ENCODE results near the gene PPFIA1.
"Not testable (repeated sequence)": the region's sequence is repeated elsewhere in the genome, so short reads cannot be mapped to it uniquely, and the experiment has no call there.

Gene PPFIA1

DNA sequence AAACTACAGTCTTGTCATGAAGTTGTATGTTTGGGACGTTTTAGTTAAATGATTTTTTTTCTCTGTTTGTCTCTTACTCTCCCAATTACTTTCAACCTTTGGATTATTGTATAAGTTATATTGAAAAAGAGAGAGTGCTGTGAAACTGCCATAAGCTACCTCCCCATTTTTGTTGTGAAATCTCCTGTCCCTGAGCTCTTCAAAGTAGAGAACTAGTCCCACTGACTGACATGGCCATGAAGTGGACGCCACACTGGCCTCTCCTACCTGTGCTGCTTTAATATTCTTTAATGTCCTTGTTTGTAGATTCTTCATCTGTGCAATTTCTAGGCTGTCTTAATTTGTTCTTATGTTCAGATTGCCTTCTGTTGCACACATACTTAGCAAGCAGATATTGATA, 56.3 kb downstream of the PPFIA1 start:
- no peak for DNase-seq

DNA sequence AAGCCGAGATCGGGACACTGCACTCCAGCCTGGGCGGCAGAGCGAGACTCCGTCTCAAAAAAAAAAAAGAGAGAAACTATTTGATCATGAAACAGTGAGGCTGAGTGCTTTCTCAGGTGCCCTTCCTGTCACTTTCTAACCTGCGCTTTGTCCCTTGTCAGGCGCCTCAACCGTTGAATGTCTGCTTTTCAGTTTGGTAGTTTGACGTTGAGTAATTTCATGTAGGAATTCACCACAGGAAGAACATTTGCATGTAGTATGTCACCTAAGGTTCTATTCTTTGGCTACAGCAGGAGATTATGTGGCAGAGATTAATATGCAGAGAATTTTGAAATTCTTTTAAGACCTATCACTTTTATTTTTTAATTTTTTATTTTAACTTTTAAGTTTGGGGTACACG, 57.2 kb downstream of the PPFIA1 start:
- DNase-seq = no peak

DNA sequence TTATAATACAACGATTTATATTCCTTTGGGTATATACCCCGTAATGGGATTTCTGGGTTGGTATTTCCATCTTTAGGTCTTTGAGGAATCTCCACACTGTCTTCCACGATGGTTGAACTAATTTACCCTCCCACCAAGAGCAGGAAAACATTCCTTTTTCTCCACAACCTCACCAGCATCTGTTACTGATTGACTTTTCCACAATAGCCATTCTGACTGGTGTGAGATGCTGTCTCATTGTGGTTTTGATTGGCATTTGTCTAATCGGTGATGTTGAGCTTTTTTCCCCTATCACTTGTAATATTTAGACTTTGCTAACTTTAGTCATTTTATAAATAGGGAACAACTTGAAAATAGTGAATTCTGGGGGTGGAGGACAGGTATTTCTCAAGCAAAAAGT, 58.1 kb downstream of the PPFIA1 start:
- no peak for DNase-seq

DNA sequence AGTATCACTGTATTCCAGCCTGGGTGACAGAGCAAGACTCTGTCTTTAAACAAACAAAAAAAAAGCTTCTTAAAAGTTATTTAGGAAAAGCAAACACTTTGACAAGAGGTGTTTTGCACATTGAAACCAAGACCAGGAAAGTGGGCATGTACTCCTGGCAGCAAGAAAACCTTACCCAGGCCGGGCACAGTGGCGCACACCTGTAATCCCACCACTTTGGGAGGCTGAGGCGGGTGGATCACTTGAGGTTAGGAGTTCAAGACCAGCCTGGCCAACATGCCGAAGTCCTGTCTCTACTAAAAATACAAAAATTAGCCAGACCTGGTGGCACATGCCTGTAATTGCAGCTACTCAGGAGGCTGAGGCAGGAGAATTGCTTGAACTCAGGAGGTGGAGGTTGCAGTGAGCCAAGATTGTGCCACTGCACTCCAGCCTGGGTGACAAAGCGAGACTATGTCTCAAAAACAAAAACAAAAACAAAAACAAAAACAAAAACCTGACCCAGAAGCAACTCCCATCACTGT, 60.9 kb downstream of the PPFIA1 start:
- not testable (repeated sequence) for DNase-seq

DNA sequence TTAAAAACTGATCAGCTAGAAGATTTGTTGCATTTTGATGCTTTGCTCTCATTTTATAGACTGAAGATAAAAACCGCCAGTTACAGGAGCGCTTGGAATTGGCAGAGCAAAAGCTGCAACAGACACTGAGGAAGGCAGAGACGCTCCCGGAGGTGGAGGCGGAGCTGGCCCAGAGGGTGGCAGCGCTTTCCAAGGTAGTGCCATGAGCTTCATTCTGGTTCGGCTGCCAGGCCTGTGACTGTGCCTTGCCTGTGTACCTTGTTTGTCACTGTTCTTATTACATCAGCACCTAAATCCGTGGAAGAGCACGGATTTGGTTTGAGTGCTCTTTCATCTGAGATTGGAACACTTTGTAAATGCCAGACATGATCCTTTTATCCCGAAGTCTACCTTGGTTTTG, 61.4 kb downstream of the PPFIA1 start:
- DNase-seq = no peak

DNA sequence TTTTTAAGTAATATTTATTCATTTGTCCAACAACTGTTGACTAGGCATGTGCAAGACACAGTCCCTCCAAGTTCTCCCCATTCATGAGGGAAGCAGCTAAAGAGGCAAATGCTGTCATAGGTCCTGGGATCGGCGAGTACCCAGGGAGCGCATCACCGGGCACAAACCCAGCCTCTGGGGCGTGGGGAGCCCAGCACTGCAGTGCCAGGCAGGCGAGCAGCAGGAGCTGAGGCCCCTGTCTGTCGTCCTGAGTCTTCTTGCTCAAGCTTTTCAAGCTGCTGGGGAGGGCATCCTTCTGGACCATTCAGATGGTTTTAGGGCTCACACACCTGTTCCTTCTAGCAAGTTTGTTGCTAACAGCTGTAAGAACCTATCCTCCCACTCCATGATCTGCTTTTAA, 62.1 kb downstream of the PPFIA1 start:
- no peak for DNase-seq

DNA sequence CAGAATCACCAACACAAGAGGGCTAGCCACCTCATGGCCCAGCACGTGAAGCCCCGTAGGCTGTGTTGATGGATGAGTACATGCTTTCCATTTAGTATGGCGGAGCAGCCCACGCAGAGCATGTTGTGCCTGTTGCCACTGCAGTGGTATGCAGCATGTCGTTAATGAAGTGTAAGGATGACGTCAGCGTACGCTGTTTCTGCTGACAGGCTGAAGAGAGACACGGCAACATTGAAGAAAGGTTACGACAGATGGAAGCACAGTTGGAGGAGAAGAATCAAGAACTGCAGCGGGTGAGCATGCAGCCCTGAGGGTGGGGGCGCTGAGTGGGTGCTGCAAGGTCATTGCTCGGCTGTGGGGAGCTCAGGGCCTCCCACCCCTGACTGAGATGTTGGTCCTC, 62.8 kb downstream of the PPFIA1 start:
- DNase-seq = no peak

DNA sequence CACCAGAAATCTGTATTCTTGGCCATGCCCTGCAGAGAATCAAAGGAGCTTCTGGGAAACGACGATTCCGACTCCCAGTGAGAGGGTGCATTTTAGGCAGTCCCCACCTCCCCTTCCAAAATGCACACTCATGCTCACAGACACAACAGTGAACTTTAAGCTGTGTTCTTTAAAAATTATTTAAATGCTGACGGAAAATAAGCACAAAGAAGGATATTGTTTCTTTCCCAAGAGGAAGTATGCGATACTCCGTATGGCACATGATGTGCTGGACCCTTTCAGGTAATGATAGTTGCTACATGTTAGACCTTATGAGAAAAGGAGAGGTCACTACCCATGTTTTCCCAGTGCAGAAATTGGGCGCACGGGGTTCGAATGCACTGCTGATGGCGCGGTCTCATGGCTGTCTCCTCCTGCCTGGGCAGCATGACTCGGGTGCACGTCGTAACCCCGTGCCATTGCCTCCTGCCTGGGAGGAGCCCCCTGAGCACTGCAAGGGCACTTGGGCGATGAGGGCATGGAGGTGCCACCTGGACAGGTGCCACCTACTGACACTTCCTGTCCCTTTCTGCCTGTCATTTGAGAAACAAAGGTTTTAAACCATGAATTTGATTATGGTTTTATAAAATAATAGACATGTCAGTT, 64.0 kb downstream of the PPFIA1 start:
- no peak for DNase-seq

DNA sequence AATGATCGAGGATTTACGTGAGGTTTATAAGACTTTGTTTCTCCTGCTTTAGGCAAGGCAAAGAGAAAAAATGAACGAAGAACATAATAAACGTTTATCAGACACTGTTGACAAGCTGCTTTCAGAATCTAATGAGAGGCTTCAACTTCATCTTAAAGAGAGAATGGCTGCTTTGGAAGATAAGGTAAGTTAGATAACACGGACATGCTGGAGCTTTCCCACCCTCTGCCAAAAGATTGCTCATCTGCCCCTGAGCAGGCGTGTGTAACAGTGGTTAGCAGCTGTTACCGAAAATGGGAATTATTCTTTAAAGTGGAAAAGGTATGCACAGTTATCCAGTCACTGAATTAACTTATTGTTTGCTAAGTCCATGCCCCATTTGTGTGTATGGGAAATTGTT, 65.0 kb downstream of the PPFIA1 start:
- DNase-seq = no peak

DNA sequence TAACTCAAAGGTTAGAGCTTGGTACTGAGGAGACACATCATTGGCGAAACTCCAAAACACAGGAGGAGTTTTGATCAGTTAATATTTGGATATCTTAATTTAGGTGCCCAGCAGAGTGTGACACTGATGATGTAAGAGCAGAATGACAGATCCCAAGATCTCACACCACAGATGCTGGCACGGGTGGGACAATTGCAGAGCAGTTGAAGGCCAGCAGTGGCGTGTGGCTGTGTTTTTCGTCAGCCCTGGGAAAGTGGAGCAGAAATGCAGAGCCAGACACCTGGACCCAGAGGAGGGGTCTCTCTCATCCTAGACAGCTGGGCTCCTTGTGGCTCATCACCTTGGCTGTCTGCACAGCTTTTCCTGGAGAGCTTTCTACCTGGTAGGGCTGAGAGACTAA, 68.1 kb downstream of the PPFIA1 start:
- no peak for DNase-seq

DNA sequence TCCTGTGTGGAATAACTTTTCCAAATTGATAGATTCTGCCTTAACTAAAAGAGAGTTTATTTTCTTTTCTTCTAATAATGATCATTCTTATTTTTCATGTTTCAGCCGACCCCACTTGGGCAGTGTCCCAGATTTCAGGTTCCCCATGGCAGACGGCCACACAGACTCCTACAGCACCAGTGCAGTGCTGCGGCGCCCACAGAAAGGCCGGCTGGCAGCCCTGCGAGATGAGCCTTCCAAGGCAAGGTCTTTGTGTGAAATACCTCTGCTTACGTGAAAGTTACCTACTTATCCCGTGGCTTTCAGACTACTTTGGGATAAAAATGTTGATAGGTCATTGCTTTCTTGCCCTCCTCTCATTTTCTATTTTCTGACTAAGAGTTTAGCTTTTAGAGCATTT, 68.6 kb downstream of the PPFIA1 start:
- DNase-seq = no peak

DNA sequence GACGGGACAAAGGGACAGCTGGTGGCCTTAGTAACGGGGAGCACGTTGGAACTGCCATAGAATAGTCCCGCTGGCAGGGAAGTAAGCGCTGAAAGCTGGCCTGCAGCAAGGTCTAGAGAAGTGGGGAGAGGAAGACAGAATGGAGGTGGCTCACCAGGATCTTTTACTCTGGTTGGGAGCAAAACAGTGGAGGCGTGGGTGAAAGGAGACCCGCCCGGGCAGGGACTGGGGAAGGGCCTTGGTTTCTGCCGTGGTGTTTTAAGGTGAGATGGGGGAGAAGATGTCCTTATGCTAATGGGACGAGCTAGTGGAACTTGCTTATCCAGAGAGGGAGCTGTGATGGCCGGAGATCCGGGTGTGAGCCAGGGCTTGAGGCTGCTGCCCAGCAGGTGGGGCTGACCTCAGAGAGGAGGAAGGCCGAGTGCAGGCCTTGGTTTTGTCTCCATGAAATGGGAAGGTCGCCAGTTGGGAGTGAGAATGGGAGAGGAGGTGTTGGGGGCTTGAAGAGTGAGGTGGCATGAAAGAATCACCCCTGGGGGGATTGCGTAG, 71.5 kb downstream of the PPFIA1 start:
- DNase-seq = no peak

DNA sequence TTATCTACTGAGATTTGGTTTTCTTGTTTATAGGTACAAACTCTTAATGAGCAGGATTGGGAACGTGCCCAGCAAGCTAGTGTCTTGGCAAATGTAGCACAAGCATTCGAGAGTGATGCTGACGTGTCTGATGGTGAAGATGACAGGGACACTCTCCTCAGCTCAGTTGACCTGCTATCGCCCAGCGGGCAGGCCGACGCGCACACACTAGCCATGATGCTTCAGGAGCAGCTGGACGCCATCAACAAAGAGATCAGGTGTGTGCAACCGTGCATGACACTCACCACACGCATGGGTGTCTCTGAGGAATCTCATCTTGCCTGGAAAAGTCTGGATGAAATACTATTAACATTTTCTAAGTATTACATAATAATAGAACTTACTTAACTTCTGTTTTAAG, 73.1 kb downstream of the PPFIA1 start:
- DNase-seq = no peak

DNA sequence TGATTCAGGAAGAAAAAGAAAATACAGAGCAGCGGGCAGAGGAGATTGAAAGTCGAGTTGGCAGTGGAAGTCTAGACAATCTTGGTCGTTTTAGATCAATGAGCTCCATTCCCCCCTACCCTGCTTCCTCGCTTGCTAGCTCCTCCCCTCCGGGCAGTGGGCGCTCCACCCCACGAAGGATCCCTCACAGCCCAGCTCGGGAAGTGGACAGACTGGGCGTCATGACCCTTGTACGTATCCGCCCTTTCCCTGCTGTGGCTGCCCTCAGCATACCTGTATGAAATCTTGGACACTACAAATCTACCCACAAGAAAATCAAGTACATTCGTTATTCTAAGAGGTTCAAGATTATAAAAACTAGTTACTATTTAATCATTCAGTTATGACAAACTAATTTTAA, 77.7 kb downstream of the PPFIA1 start:
- DNase-seq = no peak

DNA sequence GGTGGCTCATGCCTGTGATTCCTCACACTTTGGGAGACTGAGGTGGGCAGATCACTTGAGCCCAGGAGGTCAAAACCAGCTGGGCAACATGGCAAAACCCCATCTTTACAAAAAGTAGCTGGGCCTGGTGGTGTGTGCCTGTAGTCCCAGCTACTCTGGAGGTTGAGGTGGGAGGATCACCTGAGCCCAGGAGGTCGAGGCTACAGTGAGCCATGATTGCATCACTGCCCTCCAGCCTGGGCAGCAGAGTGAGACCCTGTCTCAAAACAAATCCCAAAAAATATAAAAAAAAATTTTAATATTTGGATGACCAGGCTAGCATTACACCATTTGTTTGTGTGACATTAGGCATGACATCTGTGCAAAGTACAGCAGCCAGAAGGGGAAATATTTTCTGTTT, 78.1 kb downstream of the PPFIA1 start:
- no peak for DNase-seq

DNA sequence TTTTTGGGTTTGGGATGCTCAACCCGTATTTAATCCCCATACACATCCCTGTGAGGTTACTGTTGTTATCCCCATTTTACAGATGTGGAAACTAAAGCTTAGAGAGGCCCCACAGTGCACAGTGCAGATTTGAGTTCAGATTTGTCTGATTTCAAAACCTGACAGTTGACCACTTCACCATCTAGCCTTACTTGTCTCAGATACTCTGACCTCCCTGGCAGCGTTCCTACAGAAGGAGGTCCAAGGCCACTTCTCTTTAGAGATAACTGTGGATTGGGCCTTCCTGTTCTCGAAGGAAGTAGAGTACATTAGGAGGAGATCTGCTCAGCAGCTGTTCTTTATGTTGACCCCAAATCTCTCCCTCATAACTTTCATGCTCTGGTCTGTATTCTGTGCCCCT, 81.2 kb downstream of the PPFIA1 start:
- DNase-seq = no peak

DNA sequence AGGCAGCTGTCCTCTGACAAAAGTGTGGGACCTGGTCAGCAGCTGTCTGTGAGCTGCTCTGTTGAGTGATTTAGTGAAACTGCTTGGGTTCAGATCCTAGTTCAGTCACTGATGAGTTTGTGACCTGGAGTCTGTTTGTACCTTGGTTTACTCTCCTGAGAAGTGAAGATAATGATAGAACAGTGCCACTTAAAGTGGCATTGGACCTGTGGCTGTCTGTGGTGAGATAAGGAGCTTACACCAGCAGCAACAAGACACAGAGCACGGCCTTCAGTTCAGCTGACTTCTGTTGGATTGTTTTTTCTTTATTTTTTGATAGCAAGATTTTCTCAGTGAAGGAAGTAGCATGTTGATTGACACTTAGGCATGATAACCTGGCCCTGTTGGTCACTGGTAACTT, 81.6 kb downstream of the PPFIA1 start:
- DNase-seq = no peak

DNA sequence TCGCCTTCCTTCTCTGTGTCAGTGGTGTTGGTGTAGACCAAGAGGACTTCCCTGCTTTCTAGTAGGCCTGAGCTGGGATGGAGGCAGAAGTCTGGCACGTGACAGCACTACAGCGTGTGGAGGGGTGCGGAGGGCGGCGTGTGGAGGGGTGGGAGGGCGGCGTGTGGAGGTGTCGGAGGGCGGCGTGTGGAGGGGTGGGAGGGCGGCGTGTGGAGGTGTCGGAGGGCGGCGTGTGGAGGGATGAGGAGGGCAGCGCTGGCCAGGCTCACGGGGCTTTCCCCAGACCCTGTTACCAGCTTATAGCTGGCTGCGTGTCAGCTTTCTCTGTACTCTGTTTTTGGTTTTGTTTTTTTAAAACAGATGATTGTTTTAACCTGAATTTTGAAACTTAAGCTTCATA, 82.1 kb downstream of the PPFIA1 start:
- DNase-seq = no peak

DNA sequence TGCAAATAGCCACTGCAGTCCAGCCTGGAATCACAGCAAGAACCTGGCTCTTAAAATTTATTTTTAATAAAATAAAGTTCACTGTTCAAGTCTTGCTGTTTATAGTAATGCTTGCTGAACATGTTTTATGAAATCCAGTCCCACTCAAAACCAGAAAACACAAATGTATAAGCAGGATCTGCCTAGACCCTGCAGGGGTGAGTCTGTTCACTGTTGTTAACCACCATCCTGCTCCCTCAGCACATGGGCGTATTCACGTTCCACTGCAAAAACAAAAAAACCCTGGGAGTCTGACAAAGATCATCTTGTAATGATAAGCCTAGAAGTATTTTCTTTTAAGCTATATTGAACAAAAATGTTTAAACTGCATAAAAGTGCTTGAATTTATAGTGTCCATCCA, 82.8 kb downstream of the PPFIA1 start:
- DNase-seq = no peak

DNA sequence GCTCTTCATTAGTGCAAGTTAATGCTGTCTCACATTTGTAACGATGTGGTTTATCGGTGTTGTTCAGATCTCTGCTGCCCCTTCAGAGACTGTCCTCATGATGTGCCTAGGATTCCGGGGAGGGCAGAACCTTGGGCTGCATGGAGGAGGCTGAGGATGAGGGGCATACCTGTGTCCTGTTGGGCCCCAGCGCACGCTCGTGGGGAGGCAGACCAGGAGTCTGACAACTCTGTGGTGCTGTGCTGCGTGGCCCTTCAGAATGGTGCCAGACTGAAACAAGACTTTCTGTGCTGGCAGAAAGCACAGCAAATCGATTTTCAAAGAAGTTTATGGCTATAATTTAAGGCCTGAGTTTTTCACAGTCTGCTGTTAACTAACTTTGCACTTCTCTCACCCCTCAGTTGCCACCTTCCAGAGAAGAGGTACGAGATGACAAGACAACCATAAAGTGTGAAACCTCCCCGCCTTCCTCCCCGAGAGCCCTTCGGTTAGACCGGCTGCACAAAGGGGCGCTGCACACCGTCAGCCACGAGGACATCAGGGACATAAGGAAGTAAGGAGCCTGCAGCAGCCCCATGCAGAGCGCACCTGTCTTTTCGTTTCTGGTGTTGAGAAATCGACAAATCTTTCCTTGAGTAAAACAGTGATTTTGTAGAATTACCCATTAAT, 83.5 kb downstream of the PPFIA1 start:
- DNase-seq = no peak

DNA sequence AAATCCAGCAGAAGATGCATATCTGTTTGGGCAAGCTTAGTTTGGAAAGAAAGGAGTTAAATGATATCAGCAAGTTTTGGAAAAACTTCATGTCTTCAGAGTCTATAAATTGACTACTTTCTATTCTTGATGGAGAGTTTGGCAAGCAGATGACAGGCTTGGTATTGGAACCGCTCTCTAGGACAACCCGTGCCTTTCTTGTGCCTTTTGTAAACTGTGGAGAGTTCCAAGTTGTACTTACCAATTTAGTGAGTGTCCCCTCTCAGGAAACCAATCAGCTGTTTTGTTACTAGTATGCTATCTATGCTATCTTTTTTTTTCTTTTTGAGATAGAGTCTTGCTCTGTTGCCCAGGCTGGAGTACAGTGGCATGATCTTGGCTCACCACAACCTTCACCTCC, 84.1 kb downstream of the PPFIA1 start:
- DNase-seq = no peak

DNA sequence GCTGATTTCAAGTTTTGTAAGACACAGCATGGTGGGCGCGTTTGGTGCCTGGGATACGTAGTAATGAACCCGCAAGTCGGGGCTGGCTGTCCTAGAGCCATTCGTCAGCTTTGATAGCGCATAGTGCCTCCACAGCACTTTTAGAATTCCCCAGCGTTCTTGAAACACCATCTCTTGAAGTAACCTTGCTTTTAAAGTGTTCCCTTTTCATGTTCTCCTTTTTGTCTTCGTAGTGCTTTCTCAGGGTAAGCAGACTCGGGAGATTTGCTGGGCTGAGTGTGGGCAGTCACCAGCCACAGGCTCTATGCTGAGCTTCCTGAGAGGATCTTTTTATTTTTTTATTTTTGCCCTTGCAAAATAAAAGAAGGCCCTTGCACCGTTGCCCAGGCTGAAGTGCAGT, 88.3 kb downstream of the PPFIA1 start:
- DNase-seq = no peak

DNA sequence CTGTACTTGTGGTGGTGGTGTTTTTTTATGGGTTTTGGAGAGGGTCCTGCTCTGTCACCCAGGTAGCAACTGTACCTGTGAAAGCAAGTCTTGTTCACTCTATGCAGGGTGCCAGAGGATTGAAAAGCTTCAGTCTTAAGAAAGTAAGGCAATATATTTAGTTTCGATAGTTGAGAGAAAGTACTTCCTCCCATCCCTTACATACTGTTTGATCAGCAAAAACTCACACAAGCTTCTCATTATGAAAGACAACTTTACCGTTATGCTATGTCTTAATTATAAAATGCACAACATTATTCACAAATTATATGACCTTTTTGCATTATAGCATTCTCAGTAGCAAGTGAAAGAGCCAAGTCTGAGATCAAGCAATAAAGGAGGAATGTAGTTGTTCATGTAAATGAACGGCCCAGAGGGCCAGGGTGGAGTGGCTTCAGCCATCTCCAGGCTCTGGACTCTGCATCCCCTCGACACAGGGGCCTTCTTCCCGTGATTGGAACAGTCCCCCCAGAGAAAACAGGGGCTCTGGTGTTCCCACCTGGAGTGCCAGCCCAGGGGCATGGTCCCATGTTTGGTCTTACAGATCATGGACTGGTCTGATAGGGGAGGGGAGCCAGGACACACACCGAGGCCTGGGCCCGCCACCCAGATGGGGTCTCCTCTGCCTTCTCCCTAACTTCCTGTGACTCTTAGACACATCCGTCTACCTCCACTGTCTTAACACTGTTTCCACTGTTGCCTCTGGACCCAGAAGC, 89.1 kb downstream of the PPFIA1 start:
- DNase-seq = no peak

DNA sequence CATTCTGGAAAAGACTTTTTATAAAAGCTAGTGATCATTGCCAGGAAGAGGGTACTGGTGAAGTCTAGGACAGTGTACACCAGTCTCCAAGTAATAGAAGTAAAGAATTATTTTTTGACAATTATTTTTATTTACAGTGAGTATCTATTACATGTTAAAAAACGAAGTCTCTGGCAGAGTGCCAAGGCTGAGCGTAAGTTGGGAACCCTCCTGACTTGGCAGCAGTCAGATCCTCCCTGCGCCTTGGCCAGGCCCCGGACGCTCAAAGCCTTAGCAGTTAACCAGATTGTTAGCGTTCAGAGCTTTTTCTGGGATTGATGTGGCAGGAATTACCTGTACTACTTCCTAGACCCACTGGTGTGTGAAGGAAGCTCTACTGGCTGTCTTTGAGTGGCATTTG, 89.7 kb downstream of the PPFIA1 start:
- DNase-seq = no peak
